DOHH2 (cell line): Measurements from ENCODE around the gene SLC44A1.

ENCODE experiments used
- H3F3A ChIP-seq: fragments of 200-600 bp; sonication (generic), shearing (Covaris generic); 2 replicates; pipeline ENCODE4 v1.6.0; 2016; ENCODE audit warnings: antibody characterized with exemption, mild to moderate bottlenecking; ENCODE audit not compliant: control insufficient read depth, insufficient read depth
- H3K27ac ChIP-seq: fragments of 200-600 bp; sonication (generic); 2 replicates; pipeline ENCODE4 v1.5.1; 2014; ENCODE audit warnings: low read depth, mild to moderate bottlenecking, low read length, moderate library complexity
- H3K27me3 ChIP-seq: fragments of 200-600 bp; sonication (generic); 2 replicates; pipeline ENCODE4 v1.6.1; 2014; ENCODE audit warnings: mild to moderate bottlenecking, low read length, mixed read lengths; ENCODE audit not compliant: control insufficient read depth
- H3K36me3 ChIP-seq: fragments of 200-600 bp; sonication (generic); 2 replicates; pipeline ENCODE4 v1.6.1; 2014; ENCODE audit warnings: mild to moderate bottlenecking, low read length, moderate library complexity, mixed read lengths; ENCODE audit not compliant: control insufficient read depth
- H3K4me1 ChIP-seq: fragments of 200-600 bp; sonication (generic); 2 replicates; pipeline ENCODE4 v1.6.1; 2014; ENCODE audit warnings: mild to moderate bottlenecking, low read length, mixed read lengths; ENCODE audit not compliant: control insufficient read depth
- H3K4me2 ChIP-seq: fragments of 200-600 bp; sonication (generic); 2 replicates; pipeline ENCODE4 v1.6.0; 2014; ENCODE audit warnings: mild to moderate bottlenecking, low read length, moderate library complexity
- H3K4me3 ChIP-seq: fragments of 200-600 bp; sonication (generic); 2 replicates; pipeline ENCODE4 v1.5.1; 2014; ENCODE audit warnings: mild to moderate bottlenecking, low read length, mixed read lengths
- H3K79me2 ChIP-seq: fragments of 200-600 bp; sonication (generic); 2 replicates; pipeline ENCODE4 v1.6.1; 2014; ENCODE audit warnings: mild to moderate bottlenecking, low read length, mixed read lengths; ENCODE audit not compliant: control insufficient read depth
- H3K9me2 ChIP-seq: fragments of 200-600 bp; sonication (generic); replicated peaks from 2 replicates; pipeline ENCODE4 v1.6.1; 2014; ENCODE audit warnings: mild to moderate bottlenecking, low read length, mixed read lengths; ENCODE audit not compliant: control insufficient read depth
- H3K9me3 ChIP-seq: fragments of 200-600 bp; sonication (generic); 2 replicates; pipeline ENCODE4 v1.6.1; 2014; ENCODE audit warnings: antibody characterized with exemption, low read length, mixed read lengths; ENCODE audit not compliant: control insufficient read depth, insufficient read depth
- H4K20me1 ChIP-seq: fragments of 200-600 bp; sonication (generic); 2 replicates; pipeline ENCODE4 v1.6.0; 2014; ENCODE audit warnings: low read depth, mild to moderate bottlenecking, antibody characterized with exemption, low read length, moderate library complexity; ENCODE audit not compliant: control insufficient read depth, insufficient read depth
- EZH2phosphoT487 ChIP-seq: fragments of 200-600 bp; sonication (generic); IDR thresholded peaks from 2 replicates; pipeline ENCODE4 v1.6.1; 2017; ENCODE audit warnings: borderline replicate concordance, mild to moderate bottlenecking, antibody characterized with exemption, low read length, moderate library complexity, mixed read lengths
- TF ChIP-seq, protein P1 (sequence below): fragments of 200-600 bp; sonication (generic); IDR thresholded peaks from one replicate; pipeline ENCODE4 v1.5.1; 2014; ENCODE audit warnings: antibody characterized with exemption, mild to moderate bottlenecking, low read depth, low read length; ENCODE audit not compliant: poor library complexity, severe bottlenecking

The SLC44A1 gene

DNA sequence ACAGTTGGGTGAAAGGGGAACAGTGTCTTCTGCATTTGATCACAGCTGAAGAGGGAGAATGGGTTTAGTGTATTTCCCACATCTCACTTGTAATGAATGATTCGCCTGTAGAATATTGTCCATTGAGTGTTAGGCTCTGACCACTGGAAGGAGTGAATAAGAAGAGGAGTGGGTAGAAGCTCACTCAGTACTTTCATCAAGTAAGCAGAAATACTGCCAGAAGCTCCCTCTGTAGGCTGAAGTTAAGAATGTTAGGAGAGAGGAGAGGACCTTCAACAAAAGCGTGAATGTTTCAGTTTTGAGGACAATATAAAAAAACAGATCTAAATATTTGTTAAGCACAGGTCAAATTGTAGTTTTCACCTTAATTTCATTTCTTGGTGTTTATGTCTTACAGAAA, 230.9 kb downstream of the SLC44A1 start:
- no peaks in the 10 kb centered on the region for H3K27me3 ChIP-seq
- H3K27ac ChIP-seq = no peak overlapping the region
- H3K79me2 ChIP-seq = no peaks in the 10 kb centered on the region
- no peaks in the 10 kb centered on the region for H4K20me1 ChIP-seq
- H3K36me3 ChIP-seq = 0 out of 2 replicates have a peak, but pooled peaks cover 2% of the 10 kb centered on the region
- H3K4me2 ChIP-seq = no peak overlapping the region
- H3K9me2 ChIP-seq = no peaks in the 10 kb centered on the region
- no peaks in the 10 kb centered on the region for H3K4me1 ChIP-seq
- H3K4me3 ChIP-seq = no peak overlapping the region
- H3K9me3 ChIP-seq = no peaks in the 10 kb centered on the region
- no peak for TF ChIP-seq EZH2phosphoT487
- TF ChIP-seq, protein P1, sequence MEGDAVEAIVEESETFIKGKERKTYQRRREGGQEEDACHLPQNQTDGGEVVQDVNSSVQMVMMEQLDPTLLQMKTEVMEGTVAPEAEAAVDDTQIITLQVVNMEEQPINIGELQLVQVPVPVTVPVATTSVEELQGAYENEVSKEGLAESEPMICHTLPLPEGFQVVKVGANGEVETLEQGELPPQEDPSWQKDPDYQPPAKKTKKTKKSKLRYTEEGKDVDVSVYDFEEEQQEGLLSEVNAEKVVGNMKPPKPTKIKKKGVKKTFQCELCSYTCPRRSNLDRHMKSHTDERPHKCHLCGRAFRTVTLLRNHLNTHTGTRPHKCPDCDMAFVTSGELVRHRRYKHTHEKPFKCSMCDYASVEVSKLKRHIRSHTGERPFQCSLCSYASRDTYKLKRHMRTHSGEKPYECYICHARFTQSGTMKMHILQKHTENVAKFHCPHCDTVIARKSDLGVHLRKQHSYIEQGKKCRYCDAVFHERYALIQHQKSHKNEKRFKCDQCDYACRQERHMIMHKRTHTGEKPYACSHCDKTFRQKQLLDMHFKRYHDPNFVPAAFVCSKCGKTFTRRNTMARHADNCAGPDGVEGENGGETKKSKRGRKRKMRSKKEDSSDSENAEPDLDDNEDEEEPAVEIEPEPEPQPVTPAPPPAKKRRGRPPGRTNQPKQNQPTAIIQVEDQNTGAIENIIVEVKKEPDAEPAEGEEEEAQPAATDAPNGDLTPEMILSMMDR = peak; percentile 27
- H3F3A ChIP-seq = no peaks in the 10 kb centered on the region

DNA sequence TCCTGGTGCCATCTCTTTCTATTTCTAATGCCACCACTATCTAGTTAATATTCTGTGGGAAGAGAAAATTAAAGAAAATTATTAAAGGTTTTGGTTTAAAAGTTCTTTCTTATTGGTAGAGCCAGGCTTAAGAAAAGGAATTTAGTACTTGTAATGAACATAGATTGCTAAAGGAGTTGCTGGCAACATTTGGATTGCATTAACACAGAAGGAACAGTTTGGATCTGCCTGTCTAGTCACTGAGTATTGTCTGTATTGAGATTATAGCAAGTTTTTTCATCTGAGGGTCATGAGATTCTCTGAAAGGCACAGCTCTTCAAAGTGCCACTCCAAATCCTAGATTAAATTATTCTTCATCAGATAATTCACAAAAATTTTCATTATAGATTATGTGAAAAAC, 235.4 kb downstream of the SLC44A1 start:
- H3K4me3 ChIP-seq = no peak overlapping the region
- H3K9me3 ChIP-seq = no peaks in the 10 kb centered on the region
- no peaks in the 10 kb centered on the region for H4K20me1 ChIP-seq
- H3K4me1 ChIP-seq = no peaks in the 10 kb centered on the region
- H3K36me3 ChIP-seq = no peaks in the 10 kb centered on the region
- no peaks in the 10 kb centered on the region for H3K9me2 ChIP-seq
- no peak for TF ChIP-seq EZH2phosphoT487
- TF ChIP-seq, protein P1 = no peak
- no peak overlapping the region for H3K27ac ChIP-seq
- H3F3A ChIP-seq = no peaks in the 10 kb centered on the region
- no peak overlapping the region for H3K4me2 ChIP-seq
- no peaks in the 10 kb centered on the region for H3K27me3 ChIP-seq
- H3K79me2 ChIP-seq = no peaks in the 10 kb centered on the region

- Histone ChIP-seq H3K79me2 (no peaks in the 10 kb centered on the region), H3K9me3 (no peaks in the 10 kb centered on the region), H3K4me1 (no peaks in the 10 kb centered on the region), H4K20me1 (no peaks in the 10 kb centered on the region), H3F3A (no peaks in the 10 kb centered on the region), H3K36me3 (no peaks in the 10 kb centered on the region), H3K4me2 (no peak overlapping the region), H3K27ac (no peak overlapping the region), H3K9me2 (no peaks in the 10 kb centered on the region), H3K27me3 (no peaks in the 10 kb centered on the region), H3K4me3 (no peak overlapping the region)
- TF ChIP-seq EZH2phosphoT487 = no peak
- TF ChIP-seq, protein P1 = no peak
Measured at GRCh38 chr9:105483618-105484017, 239.2 kb downstream of the SLC44A1 start.

DNA sequence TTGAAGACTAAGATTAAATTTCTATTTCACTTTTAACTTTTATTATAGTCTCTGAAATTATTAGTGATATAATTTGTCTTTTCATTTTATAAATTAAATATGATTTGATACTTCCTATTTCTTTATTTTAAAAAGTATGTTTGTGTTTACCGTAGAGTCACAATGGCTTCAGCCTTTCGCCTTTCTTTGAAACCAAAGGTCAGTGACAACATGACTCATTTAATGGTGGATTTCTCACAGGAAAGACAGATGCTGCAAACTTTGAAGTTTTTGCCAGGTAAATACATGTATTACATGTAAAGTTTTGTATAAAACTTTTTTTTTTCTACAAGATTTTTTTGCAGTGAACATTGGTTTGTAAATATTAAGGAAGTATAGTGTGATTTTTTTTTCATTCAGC, 239.8 kb downstream of the SLC44A1 start:
- no peaks in the 10 kb centered on the region for H3K4me1 ChIP-seq
- H4K20me1 ChIP-seq = no peaks in the 10 kb centered on the region
- H3F3A ChIP-seq = no peaks in the 10 kb centered on the region
- H3K4me3 ChIP-seq = no peak overlapping the region
- H3K27ac ChIP-seq = no peak overlapping the region
- H3K9me3 ChIP-seq = no peaks in the 10 kb centered on the region
- H3K9me2 ChIP-seq = no peaks in the 10 kb centered on the region
- H3K36me3 ChIP-seq = no peaks in the 10 kb centered on the region
- no peaks in the 10 kb centered on the region for H3K27me3 ChIP-seq
- TF ChIP-seq EZH2phosphoT487 = no peak
- TF ChIP-seq, protein P1 = no peak
- H3K4me2 ChIP-seq = no peak overlapping the region
- H3K79me2 ChIP-seq = no peaks in the 10 kb centered on the region
